ENCODE data around the gene NOPCHAP1.

DNA sequence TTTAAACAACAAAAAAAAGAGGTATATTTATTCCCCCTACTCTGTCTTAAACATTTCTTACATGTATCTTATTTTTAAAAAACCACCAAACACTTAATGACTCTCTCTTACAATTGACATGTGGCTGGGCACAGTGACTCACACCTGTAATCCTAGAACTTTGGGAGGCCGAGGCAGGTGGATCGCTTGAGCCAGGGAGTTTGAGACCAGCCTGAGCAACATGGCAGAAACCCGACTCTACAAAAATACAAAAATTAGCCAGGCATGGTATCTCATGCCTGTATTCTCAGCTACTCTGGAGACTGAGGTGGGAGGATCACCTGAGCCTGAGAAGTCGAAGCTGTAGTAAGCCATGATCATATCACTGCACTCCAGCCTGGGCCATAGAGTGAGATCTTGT is 44.0 kb upstream of the NOPCHAP1 start:
- TF ChIP-seq, protein P1, sequence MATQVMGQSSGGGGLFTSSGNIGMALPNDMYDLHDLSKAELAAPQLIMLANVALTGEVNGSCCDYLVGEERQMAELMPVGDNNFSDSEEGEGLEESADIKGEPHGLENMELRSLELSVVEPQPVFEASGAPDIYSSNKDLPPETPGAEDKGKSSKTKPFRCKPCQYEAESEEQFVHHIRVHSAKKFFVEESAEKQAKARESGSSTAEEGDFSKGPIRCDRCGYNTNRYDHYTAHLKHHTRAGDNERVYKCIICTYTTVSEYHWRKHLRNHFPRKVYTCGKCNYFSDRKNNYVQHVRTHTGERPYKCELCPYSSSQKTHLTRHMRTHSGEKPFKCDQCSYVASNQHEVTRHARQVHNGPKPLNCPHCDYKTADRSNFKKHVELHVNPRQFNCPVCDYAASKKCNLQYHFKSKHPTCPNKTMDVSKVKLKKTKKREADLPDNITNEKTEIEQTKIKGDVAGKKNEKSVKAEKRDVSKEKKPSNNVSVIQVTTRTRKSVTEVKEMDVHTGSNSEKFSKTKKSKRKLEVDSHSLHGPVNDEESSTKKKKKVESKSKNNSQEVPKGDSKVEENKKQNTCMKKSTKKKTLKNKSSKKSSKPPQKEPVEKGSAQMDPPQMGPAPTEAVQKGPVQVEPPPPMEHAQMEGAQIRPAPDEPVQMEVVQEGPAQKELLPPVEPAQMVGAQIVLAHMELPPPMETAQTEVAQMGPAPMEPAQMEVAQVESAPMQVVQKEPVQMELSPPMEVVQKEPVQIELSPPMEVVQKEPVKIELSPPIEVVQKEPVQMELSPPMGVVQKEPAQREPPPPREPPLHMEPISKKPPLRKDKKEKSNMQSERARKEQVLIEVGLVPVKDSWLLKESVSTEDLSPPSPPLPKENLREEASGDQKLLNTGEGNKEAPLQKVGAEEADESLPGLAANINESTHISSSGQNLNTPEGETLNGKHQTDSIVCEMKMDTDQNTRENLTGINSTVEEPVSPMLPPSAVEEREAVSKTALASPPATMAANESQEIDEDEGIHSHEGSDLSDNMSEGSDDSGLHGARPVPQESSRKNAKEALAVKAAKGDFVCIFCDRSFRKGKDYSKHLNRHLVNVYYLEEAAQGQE (IDR thresholded peaks at IDR 0.05; ENCODE audit: low read depth), result no peak
- TF ChIP-seq RAD21 (IDR thresholded peaks at IDR 0.05; ENCODE audit: low read depth) (no peak), CEBPB (IDR thresholded peaks at IDR 0.05) (no peak), ZBTB7A (IDR thresholded peaks at IDR 0.05; ENCODE audit: low read depth) (no peak), EP300 (IDR thresholded peaks at IDR 0.05; ENCODE audit: borderline replicate concordance) (no peak), USF1 (IDR thresholded peaks at IDR 0.05) (no peak), FOXM1 (IDR thresholded peaks at IDR 0.05; ENCODE audit: borderline replicate concordance, low read depth) (no peak), TAF1 (IDR thresholded peaks at IDR 0.05; ENCODE audit: low read depth) (no peak), EGR1 (IDR thresholded peaks at IDR 0.05) (no peak)
- TF ChIP-seq, protein P2, sequence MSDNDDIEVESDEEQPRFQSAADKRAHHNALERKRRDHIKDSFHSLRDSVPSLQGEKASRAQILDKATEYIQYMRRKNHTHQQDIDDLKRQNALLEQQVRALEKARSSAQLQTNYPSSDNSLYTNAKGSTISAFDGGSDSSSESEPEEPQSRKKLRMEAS (IDR thresholded peaks at IDR 0.05), result no peak
